ENCODE data around the gene PPP1R16B.

- TF ChIP-seq POLR2A (IDR thresholded peaks at IDR 0.05), result no peak
- TF ChIP-seq CTCF (IDR thresholded peaks at IDR 0.05), result no peak
- no peak for TF ChIP-seq EP300 (IDR thresholded peaks at IDR 0.05)
Measured at GRCh38 chr20:38843346-38843745, 37.8 kb downstream of the PPP1R16B start.

Data from ovary (tissue), 3 donors.